ENCODE data around the gene TSPAN1. TPM values are rescaled to one million over a fixed set of nuclear protein-coding genes. Genes with fewer than 3 reads are reported as not detected.

The TSPAN1 gene
- total RNA-seq, 1 donor from 2014 or later: 68.9 TPM

GRCh38 chr1:46180082-46180616 lies 5.3 kb downstream of the TSPAN1 start:
- Histone ChIP-seq H3K27ac (peak overlapping the region; percentile 41), H3K4me1 (peaks cover 40% of the 10 kb centered on the region), H3K27me3 (ENCODE audit: low read depth) (no peaks in the 10 kb centered on the region), H3K9me3 (no peaks in the 10 kb centered on the region), H3K36me3 (no peaks in the 10 kb centered on the region), H3K4me3 (no peak overlapping the region)
- DNase-seq (peak; percentile 83), ATAC-seq (peak; percentile 59 to 83)
- intact Hi-C loops (cut with DNase I): loop anchor here (5.0 kb wide), 1 partner anchor 143 kb away; no protein-coding TSS in a partner anchor
- TF ChIP-seq CTCF (IDR thresholded peaks at IDR 0.05): peak; percentile 31

GRCh38 chr1:46181343-46182260 lies 6.7 kb downstream of the TSPAN1 start:
- Histone ChIP-seq H3K4me3 (peak overlapping the region; percentile 27), H3K36me3 (no peaks in the 10 kb centered on the region), H3K27me3 (ENCODE audit: low read depth) (no peaks in the 10 kb centered on the region), H3K9me3 (no peaks in the 10 kb centered on the region), H3K4me1 (peaks cover 38% of the 10 kb centered on the region), H3K27ac (peak overlapping the region; percentile 11)
- no peak for TF ChIP-seq CTCF (IDR thresholded peaks at IDR 0.05)
- DNase-seq (no peak), ATAC-seq (no peak)
- intact Hi-C loops (cut with DNase I): loop anchor here (5.0 kb wide), 1 partner anchor 144 kb away; no protein-coding TSS in a partner anchor

GRCh38 chr1:46183079-46183847 lies 8.4 kb downstream of the TSPAN1 start:
- peaks cover 48% of the 10 kb centered on the region for H3K4me1 ChIP-seq
- no peak overlapping the region for H3K4me3 ChIP-seq
- H3K27ac ChIP-seq: peak overlapping the region; percentile 73
- H3K27me3 ChIP-seq (ENCODE audit: low read depth): no peaks in the 10 kb centered on the region
- no peak for TF ChIP-seq CTCF (IDR thresholded peaks at IDR 0.05)
- ATAC-seq (peak; percentile 44 to 72), DNase-seq (peak; percentile 70)
- no peaks in the 10 kb centered on the region for H3K9me3 ChIP-seq
- peaks cover 8% of the 10 kb centered on the region for H3K36me3 ChIP-seq
- intact Hi-C loops (cut with DNase I): loop anchor here (5.0 kb wide), 1 partner anchor 146 kb away; no protein-coding TSS in a partner anchor

- H3K27ac ChIP-seq: peak overlapping the region; percentile 73
- ATAC-seq (no peak), DNase-seq (no peak)
- H3K4me3 ChIP-seq: no peak overlapping the region
- no peak for TF ChIP-seq CTCF (IDR thresholded peaks at IDR 0.05)
- no peaks in the 10 kb centered on the region for H3K9me3 ChIP-seq
- peaks cover 52% of the 10 kb centered on the region for H3K4me1 ChIP-seq
- no peaks in the 10 kb centered on the region for H3K27me3 ChIP-seq (ENCODE audit: low read depth)
- peaks cover 13% of the 10 kb centered on the region for H3K36me3 ChIP-seq
- intact Hi-C loops (cut with DNase I): loop anchor here (5.0 kb wide), 1 partner anchor 147 kb away; no protein-coding TSS in a partner anchor
These were observed 9.2 kb downstream of the TSPAN1 start for GRCh38 chr1:46183926-46184557.

All from lower lobe of right lung (tissue), 2 donors.